Stimulated activated CD8-positive, alpha-beta memory T cell treated with anti-CD3 and anti-CD28 coated beads, Interleukin-4, amount 100 ng/mL, for 4 hours (primary cell): ENCODE data around the gene KIF5A.

ENCODE experiments used
- DNase-seq, 2 donors: peaks; one replicate each; pipeline ENCODE4 v3.0.0-alpha.2; 2020; ENCODE audit warnings: low read depth in 2 of 2, low spot score in 1 of 2

KIF5A gene

DNA sequence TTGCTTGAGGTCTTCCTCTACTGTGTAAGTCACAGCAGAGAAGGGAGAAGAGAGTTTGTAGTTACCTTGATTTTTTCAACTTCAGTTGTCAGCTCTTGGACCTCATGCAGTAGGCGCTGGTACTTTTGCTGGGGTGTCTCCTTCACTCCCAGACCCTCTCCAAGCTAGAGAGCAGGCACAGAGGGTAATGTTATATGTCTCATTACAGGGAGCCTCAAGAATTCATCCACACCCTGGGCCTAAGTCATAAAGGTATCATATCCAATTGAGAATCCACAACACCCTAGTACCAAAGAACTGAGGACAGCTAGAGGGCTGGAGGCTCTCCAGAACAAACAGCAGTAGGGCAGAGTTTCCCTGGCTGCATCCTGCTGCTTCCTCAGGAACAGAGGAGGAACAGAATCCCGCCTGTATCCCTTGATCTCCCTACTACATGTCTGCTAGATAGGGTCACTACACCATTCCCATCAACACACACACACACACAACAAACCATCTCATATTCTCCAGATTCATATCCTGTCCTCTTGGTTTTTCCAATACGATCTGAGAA lies 14.8 kb upstream of the KIF5A start:
- DNase-seq: no peak

DNA sequence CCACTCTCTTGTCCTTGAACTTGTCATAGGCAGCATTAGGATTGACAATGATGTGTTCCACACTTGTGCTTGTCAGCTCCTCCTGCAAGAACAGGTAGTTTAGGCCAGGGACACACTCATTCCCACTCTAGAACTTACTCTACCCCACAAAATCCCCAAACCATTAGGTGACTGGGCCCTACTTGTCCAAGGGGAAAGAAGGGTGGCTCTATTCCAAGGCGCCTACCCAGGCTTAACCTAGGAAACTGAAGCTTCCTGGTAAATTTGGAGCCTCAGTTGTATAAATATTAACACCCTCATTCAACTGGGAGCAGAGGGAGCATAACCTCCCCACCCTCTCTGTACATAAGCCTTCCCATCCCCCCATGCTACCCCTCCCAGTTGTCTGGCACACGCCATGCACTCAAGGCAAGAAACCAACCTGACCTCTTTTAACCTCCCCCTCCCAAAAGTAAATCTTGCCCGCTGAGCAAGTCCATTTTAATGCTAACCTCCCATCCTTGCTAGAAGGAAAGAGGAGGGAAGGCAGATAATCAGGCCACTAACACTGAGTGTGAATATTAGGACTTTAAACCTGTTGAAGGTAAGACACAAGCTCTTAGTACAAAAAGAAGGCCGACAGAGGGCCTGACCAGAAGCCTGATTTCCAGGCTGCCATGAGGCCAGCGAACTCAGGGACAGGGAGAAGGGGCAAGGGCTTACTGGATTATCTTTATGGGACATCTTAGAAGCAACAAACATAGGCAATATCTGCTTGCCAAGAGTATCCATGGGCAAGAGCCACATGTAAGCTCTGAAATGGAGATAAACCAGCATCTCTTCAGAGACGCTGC lies 13.9 kb upstream of the KIF5A start:
- DNase-seq: no peak

DNA sequence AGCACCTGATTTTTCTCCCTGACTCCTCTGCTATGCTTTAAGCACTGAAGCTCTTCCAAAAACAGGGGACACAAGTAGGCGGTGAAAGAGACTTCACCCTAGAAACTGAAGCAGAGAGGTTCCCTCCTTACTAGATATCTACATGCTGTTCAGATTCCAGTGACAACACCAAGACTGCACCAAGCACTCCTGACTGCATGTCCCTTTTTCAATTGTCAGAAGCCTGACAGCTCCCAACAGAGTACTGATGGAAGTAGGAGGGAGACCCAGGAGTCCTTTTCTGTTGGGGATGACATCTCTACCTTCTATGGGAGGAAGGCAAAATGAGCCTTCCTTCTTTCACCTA lies 13.3 kb upstream of the KIF5A start:
- DNase-seq: no peak

DNA sequence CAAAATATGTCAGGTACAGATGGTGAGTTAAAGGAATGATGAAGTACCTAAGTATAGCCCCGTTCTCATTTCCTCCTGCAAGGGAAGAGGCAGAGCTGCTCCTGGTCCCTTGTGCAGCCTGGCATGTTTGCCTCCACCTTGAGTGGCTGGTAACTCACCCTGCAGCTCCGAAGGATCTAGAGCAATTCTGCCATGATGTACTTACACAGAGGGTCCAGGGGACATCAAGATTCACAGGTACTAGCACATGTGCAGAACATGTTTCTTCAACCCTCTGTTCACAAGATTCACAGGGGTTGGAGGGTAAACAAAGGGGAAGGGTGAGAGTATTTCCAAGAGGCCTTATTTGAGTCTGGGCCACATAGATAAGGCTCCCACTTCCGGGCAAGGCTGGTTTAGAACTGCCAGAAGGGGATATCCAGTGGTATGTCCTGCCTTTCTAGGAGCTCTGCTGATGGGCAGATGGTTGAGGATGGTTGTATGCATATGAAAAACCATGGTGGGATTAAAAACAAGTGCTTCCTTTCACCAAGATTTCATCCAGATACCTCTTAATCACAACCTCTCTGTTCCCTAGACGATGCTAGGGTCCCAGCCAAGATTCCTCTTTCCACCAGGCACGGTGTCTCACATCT lies 10.6 kb upstream of the KIF5A start:
- no peak for DNase-seq

DNA sequence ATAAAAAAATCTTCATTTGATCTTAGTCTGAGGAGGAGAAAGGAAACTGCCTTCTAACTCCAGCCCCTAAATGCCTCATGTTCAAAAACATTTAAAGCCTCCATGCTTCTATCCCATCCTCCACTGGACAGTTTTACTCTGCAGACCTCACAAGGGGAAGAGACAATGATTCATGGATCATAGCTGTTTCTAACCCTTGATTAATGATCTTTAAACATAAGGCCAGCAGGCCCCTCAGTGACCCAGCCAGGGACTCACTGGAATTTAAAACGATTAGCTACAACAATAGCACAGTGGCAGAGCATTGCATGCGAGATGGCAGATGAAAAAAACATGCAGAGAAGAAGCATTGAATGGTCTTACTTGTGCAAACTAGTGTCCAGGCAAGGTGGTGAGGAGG lies 8.8 kb upstream of the KIF5A start:
- DNase-seq: no peak

DNA sequence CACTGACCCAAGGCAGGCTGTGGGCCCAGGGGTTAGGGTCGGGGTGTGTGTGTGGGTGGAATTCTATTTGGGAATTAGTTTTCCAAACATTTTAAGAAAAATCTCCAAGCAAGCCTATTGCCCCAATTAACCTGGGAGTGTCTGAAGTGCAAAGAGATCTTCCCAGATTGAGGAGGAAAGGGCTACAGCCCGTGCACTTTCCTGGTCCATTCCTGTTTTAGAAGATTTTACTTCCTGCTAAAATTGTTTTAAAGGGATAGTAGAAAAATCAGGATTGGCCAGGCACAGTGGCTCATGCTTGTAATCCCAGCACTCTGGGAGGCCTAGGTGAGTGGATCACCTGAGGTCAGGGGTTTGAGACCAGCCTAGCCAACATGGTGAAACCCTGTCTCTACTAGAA lies 8.1 kb upstream of the KIF5A start:
- no peak for DNase-seq

DNA sequence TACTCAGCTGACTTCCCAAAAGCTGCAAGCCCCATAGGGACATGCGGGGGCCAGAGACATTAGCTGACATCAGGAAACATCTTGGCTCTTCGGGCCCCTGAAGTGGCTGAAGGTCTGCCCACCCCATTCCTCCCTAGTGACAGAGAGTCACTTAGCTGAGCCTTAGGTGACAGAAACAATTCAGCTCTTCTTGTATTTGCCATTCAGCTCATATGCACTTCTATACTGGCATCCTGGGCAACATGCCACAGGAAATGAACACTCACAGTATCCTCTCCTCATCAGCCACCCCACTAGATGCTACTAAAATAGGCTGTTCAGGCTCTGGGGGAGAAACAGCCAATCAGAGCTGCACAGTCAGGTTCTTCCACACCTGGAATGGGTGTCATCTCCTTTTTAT lies 6.3 kb upstream of the KIF5A start:
- no peak for DNase-seq

DNA sequence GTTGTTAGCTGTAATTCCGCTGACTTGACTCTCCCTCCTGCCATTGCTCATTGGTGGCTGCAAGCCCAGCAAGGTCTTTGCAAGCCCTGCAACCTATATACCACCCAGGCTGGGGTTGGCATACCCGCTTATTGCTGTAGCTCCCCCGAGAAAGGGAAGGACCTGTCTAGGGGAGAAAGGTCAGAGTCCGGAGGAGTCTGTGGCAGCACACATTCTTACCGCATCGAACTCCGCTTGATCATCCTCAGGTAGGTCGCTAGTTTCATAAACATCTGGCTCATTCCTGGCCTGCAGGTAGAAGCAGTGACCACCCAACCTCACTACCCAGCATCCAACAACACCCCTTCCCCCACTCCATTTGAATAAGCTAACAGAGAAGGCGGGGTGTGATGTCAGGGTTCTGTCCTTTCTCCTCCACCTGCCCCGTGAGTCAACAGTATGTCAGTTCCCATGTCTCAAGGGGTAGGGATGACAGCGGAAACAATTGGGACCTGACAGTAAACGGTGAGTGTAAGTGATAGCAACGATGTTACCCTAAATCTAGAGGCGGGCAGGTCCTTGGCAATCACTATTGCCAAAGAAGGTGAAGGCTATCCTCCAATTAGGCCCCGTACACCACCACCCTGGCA lies 3.9 kb upstream of the KIF5A start:
- no peak for DNase-seq

DNA sequence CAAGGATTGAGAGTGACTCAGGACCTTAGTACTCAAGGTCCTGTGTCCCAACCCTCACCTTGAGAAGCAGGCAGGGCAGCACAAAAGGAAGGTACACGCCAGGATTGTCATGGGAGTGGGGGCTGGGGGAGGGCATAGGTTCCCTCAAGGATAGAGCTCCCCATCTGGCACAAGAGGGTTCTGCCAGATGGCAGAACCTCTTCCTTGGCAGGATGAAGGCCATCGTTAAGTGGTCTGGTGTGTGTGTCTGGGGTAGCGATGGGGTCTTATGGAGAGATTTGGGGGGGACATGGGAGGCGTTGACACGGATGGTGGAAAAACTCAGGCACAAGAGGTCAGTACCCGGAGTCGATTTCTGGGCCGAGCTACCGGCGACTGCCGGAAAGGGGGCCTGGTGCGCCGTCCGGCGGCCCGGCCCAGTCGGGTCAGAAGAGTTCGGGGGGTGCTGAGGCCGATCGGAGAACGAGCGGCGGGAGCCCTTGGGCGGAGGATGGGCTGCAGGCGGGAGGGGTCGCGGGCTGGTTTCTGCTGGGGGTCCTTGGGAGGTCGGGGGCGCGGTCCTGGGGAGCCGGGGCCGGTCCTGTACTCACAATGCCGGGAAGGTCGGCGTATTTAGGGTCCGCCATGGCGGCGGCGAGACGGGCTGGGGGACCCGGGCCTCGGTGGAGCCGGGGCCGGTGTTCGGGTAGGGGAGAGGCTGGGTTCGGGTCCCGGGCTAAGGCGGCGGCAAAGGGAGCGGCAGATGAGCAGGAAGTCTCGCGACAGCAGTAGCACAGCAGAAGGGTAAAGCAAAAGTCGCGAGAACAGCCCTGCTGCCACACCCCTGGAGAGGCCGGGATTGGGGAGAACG lies 3.2 kb upstream of the KIF5A start, which contains the start of gene DCTN2:
DCTN2 (minus strand) TSS at position 755 of the 850 bp plus-strand sequence; CDS start at position 626, 129 bp downstream.
- DNase-seq: peak; percentile 76 to 90

DNA sequence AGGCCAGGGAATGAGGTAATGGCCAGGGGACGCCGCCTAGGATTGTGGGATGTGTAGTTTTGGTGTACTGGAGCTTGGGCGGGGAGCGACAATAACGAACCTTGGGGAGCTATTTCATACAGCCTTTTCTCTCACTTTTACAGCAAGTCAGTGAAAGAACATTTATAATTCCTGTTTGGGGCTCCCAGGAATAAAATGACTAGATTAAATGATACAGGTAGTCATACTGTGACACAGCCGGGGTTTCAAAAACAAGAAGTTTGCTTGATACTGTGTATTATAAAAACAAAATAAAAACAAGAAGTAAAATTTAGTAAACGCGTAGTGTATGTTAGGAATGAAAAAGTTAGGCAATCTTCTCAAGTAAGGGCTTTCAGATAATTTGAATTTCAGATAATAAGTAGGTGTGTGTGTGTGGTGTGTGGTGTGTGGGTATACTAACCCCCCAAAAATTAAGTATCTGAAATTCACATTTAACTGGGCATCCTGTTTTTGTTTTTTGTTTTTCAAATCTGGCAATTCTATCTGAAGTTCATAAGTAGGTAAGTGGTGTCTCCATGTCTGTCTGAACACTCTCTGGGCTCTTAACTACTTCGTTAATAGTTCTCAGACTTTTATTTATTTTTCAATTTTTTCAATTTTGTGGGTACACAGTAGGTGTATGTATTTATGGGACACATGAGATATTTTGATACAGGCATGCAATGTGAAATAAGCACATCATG lies 2.4 kb upstream of the KIF5A start:
- DNase-seq: no peak

DNA sequence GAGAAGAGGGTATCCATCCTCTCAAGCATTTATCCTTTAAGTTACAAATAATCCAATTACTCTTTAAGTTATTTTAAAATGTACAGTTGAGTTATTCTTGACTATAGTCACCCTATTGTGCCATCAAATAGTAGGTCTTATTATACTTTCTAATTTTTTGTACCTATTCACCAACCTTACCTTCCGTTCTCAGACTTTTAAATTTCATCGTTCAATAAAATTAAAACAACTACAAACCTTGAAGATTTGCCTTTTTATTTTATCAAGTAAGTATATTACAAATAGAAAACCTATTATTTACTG lies 1.9 kb upstream of the KIF5A start:
- no peak for DNase-seq

DNA sequence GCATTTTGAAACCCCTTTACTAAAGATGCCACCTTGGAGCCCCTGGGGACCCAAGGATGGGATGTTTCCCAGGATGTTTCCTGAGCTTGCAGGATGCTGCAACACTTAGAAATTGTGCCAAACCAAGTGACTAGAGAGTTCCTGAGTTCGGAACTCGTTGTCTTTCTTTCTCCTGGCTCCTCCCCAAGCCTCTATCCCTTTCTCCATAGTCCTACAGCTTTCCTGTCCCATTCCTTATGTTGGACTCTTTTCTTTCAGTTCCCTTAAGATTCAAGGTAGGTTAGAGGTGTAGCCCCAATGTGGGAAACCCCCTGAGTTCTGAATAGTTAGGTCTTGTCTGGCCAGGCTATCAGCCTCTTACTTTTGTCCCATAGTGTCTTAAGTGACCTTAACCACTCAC lies 1.4 kb upstream of the KIF5A start:
- DNase-seq: no peak

DNA sequence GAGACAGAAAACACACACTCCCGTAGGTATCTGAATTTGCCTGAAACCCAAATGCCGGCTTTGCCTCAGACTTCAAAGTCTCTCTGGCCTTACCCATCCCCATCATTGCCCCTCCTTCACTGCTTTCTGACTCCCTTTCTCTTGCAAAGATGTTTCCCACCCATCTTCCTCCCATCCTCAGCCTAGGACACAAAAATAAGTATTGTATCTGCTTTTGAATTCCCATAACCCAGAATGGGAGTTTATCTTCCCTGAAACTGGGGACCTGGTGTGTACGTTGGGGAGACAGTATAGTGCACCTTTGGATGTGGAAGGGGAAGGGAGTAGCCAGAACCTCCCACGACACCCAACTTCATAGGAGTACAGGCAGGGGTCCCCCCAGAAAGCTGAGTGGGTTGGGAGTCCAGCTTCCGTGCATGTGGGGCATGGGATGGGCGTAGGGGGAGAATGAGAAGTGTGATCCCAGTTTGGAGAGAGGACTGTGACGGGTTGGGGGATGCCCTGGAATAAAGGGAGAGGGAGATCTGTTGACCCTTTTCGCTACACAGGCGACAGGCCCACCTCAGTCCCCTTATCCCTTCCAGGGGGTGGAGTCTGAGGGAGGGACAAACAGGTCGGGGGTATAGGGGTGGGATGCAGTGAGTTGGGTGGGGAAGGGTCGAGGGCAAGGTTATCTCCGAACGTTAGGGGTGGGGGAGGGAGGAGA lies 488 bp upstream of the KIF5A start:
- DNase-seq: no peak

DNA sequence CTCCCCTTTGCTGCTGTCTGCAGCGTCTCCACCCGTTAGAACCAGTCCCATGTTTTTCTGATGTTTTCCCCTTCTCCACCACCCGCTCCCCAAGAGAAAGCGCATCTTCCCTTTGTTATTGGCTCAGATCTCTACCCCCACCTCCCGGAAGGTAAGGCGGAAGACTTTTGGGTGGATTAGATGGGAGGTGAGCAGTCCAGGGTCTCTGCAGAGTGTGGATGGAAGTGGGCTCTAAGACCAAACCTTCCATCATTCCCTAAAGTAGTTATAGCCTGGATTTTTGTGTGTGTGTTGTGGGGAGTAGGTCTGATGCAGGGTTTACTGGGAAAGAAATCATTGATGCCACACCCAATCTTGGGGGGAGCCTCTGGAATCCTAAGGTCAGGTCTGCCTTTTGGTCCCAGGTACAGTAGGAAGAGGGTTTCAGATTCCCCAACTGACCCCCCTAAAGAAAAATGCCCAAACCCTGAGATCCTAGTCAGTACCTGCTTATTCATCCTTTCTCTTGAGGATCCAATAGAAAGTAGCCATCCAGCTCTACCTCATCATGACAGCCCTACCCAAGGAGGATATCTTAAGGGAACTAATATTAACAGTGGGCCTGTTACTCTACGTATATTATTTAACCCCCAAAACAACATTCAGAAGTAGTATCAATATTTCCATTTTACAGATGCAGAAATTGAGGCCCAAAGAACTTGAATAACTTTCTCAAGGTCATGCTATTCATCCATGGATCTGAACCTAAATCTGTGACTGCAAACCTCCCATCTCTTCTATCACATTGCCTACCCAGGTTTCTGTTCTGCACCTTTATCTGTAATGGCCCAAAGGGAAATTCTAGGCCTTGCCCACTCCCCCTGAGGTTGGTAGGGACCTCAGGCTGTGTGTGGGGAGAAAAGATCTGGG lies 1.1 kb downstream of the KIF5A start:
- no peak for DNase-seq

DNA sequence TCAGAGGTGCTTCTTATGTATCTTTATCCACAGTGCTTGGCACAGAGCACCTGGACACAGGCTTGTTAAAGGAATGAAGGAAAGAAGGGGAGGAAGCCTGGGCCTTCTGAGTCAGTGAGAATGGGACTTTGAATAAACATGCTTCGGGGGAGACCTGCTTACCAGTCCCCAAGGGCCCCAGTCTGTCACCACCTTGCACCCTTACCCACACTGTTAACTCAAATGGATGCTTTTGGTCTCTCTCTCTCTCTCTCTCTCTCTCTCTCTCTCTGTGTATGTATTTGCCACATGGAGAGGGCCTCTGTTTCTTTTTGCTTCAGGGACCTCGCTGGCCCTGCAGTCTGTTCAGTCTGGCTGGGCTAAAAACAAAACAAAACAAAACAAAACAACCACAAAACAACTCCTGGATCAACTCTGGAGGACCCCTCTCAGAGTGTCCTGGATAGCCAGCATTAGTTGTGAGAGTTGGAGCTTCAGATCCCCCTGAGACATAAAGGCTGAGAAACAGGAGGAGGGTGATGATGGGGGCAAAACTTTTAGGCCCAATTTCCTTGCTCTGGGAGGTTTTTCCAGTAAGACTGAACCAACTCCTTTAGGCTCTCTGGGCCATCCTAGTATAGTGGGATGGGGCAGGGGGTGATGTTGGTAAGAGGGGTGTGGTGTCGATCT lies 1.9 kb downstream of the KIF5A start:
- no peak for DNase-seq

DNA sequence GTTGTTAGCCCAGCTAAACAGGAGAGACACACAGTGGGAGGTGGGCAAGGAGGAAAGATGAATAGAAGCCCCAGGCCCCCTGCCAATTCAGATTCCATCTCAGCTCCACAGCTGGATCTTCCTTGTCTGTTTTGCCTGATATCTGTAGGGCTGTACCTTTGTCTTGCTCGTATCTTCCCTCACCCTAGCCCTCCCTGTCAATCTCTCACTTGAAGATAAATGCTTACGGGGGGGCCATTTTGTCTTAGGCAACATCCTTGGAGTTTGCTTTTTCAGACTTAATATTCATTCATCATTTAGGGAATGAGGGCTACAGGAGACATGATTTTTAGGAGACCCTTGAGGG lies 2.4 kb downstream of the KIF5A start:
- DNase-seq: no peak

DNA sequence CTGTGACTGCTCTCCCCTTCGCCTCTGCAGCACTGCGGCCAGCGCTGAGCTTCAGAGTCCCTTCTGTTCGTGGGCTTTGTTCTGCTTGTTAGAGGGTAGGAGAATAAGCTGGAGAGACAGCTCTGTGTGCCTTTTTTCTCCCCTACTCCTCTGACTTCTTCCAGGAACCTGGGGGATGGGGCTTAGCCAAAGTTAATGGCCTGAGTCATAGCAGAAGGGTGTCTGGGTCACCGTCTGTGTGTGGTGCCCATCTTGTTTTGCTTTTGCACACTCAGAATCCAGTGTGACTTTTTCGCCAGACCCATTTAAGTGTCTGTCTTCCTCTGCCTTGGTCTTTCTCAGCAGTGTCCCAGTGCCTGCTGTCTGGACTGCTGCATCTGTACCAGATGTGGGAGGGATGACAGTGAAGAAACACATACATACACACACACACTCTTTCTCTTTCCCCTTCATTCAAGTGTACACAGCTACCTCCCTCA lies 3.0 kb downstream of the KIF5A start:
- DNase-seq: no peak
